Fibroblast of lung (primary cell): Measurements from ENCODE around the gene CRLF2.
"Not testable (repeated sequence)": the region's sequence is repeated elsewhere in the genome, so short reads cannot be mapped to it uniquely, and the experiment has no call there.

Experiments
- CTCF ChIP-seq, 2 donors: IDR thresholded peaks in 1 of 2; conservative IDR thresholded peaks in 1 of 2; 1 replicate in 1 of 2; 2 replicates in 1 of 2; pipeline ENCODE4 v1.5.1; 2011 to 2012; ENCODE audit warnings: low read length in 2 of 2, control low read depth in 1 of 2, inconsistent platforms in 1 of 2, low read depth in 1 of 2, mild to moderate bottlenecking in 1 of 2
- EZH2 ChIP-seq: IDR thresholded peaks from 2 replicates; pipeline ENCODE4 v1.5.1; 2012; ENCODE audit warnings: low read length, control low read depth, mild to moderate bottlenecking; ENCODE audit errors: missing control alignments

GRCh38 chrX:1181661-1182060 is 30.8 kb downstream of the CRLF2 start:
- not testable (repeated sequence) for TF ChIP-seq EZH2; CTCF (conservative IDR thresholded peaks at IDR 0.05 in 1 of 2, IDR thresholded peaks at IDR 0.05 in 1 of 2; ENCODE audit: low read depth in 1 of 2, low read length in 2 of 2)
